Adrenal gland (tissue), 12 donors: ENCODE data around the gene OTOS. TPM values are rescaled to one million over a fixed set of nuclear protein-coding genes. Genes with fewer than 3 reads are reported as not detected.

Source experiments
- DNase-seq, 7 donors: peaks; one replicate each; pipeline ENCODE4 v3.0.0-alpha.2; 2019 to 2020
- H3K27ac ChIP-seq, 5 donors: fragments of 200-600 bp; sonication (generic) in 4 of 5; 1 replicate in 3 of 5; 2 replicates in 2 of 5; pipeline versions ENCODE4 v1.5.1 to v1.8.0; 2016 to 2020; ENCODE audit warnings: mild to moderate bottlenecking in 1 of 5
- H3K27me3 ChIP-seq: fragments of 200-600 bp; 2 replicates; pipeline ENCODE4 v1.8.0; 2021
- H3K36me3 ChIP-seq, 2 donors: fragments of 200-600 bp; replicated peaks in 1 of 2; 1 replicate in 1 of 2; 2 replicates in 1 of 2; pipeline versions ENCODE4 v1.5.1 to v1.8.0; 2018 to 2022
- H3K4me1 ChIP-seq, 2 donors: fragments of 200-600 bp; replicated peaks in 1 of 2; 1 replicate in 1 of 2; 2 replicates in 1 of 2; pipeline versions ENCODE4 v1.5.1 to v1.8.0; 2018 to 2021
- H3K4me3 ChIP-seq, 4 donors: fragments of 200-600 bp; sonication (generic) in 3 of 4; one replicate each; pipeline ENCODE4 v1.5.1; 2016 to 2018
- H3K9me3 ChIP-seq, 3 donors: fragments of 200-600 bp; sonication (generic) in 1 of 3; replicated peaks in 1 of 3; 1 replicate in 2 of 3; 2 replicates in 1 of 3; pipeline versions ENCODE4 v1.5.1 to v1.8.0; 2016 to 2021
- CTCF ChIP-seq, 6 experiments: fragments of 450-650 bp in 4 of 6; fragments of 200-600 bp in 2 of 6; sonication (generic) in 1 of 6; IDR thresholded peaks; 1 replicate in 5 of 6; 2 replicates in 1 of 6; pipeline versions ENCODE4 v1.5.1 to v1.8.0; 2016 to 2021; ENCODE audit warnings: antibody characterized with exemption in 6 of 6, mild to moderate bottlenecking in 2 of 6, moderate library complexity in 1 of 6
- POLR2A ChIP-seq, 2 donors: fragments of 450-650 bp; IDR thresholded peaks; one replicate each; pipeline ENCODE4 v1.6.1; 2017; ENCODE audit warnings: antibody characterized with exemption in 2 of 2, mild to moderate bottlenecking in 2 of 2, moderate library complexity in 1 of 2
- WGBS, 4 donors: extraction: QIAGEN DNeasy Blood & Tissue Kit in 2 of 4; methylation state at CpG; one replicate each; pipeline versions ENCODE4 v1.1.5 to v1.1.7; 2013 to 2017; 5-methylcytosine and 5-hydroxymethylcytosine counted together
- intact Hi-C, 2 donors: fragments of 100-400 bp; cut with DNase I; formaldehyde crosslinking; loops; one replicate each; pipeline versions ENCODE4 v1.14.1 to v1.15.0; 2022 to 2023
- polyA plus RNA-seq, 3 donors: library from polyadenylated mRNA; stranded (reverse); fragments of 200-250 nt in 2 of 3; fragments of 350-450 nt in 1 of 3; fragmentation: Illumina TruSeq in 1 of 3; extraction: RNeasy Lipid Tissue Mini Kit (QIAGEN cat#74804) in 1 of 3; gene quantifications; one replicate each; pipeline ENCODE4 v1.2.3, GENCODE V29; 2013 to 2014
- total RNA-seq, 9 donors: library from RNA; depleted of rRNA in 4 of 9; stranded (reverse); fragments of >200 nt in 4 of 9; fragments of 120-200 nt in 1 of 9; fragmentation: NEBNext Ultra II Directional in 1 of 9; extraction: Animal tissue kit (Norgen Biotek cat#: 25700) in 1 of 9; gene quantifications; one replicate each; pipeline versions ENCODE4 v1.1.0 to v1.2.4, GENCODE V29; 2013 to 2023
- donor health status: healthy with polysubstance abuse.
- donor health status: Bipolar disorder and iron deficiency.
- donor health status: DM: yes; HTN: yes; CAD: no.
- donor health status: DM: no; HTN: no; CAD: no.
- donor health status: DM: no; HTN: no; CAD: no.
- donor health status: DM: yes; HTN: yes; CAD: no.

Gene OTOS
- total and polyA plus RNA-seq, 12 donors: not detected

- Histone ChIP-seq H3K27me3 (no peaks in the 10 kb centered on the region), H3K27ac (no peak overlapping the region), H3K9me3 (no peaks in the 10 kb centered on the region), H3K36me3 (peaks cover 0 to 62% of the 10 kb centered on the region in 2 donors), H3K4me3 (no peak overlapping the region), H3K4me1 (peaks cover 6 to 11% of the 10 kb centered on the region in 2 donors)
- TF ChIP-seq POLR2A (IDR thresholded peaks at IDR 0.05) (no peak), CTCF (IDR thresholded peaks at IDR 0.05) (no peak)
- peak in 3 of 7 donors; percentile 0 to 28 (median 4) for DNase-seq
- WGBS, 4 donors: 84 to 96% (median 93%) methylated on average over 9 to 16 of the region's 16 CpGs
- intact Hi-C loops: no loop called here
These were observed 9.2 kb downstream of the OTOS start for GRCh38 chr2:240131296-240131695.

- Histone ChIP-seq H3K4me1 (peaks cover 6 to 11% of the 10 kb centered on the region in 2 donors), H3K27ac (no peak overlapping the region), H3K27me3 (no peaks in the 10 kb centered on the region), H3K9me3 (no peaks in the 10 kb centered on the region), H3K36me3 (peaks cover 0 to 62% of the 10 kb centered on the region in 2 donors), H3K4me3 (no peak overlapping the region)
- TF ChIP-seq CTCF (IDR thresholded peaks at IDR 0.05) (no peak), POLR2A (IDR thresholded peaks at IDR 0.05) (no peak)
- intact Hi-C loops: no loop called here
- WGBS, 4 donors: 91 to 93% (median 91%) methylated on average over 15 to 23 of the region's 23 CpGs
- DNase-seq: peak in 3 of 7 donors; percentile 5 to 30 (median 6)
These were observed 9.9 kb downstream of the OTOS start for GRCh38 chr2:240130393-240131195.

- Histone ChIP-seq H3K4me1 (peaks cover 0 to 4% of the 10 kb centered on the region in 2 donors), H3K27me3 (no peaks in the 10 kb centered on the region), H3K36me3 (peaks cover 0 to 62% of the 10 kb centered on the region in 2 donors), H3K4me3 (no peak overlapping the region), H3K27ac (no peak overlapping the region), H3K9me3 (no peaks in the 10 kb centered on the region)
- TF ChIP-seq POLR2A (IDR thresholded peaks at IDR 0.05) (no peak), CTCF (IDR thresholded peaks at IDR 0.05) (no peak)
- intact Hi-C loops: no loop called here
- DNase-seq: peak in 1 of 7 donors; percentile 44
- WGBS, 4 donors: 90 to 96% (median 95%) methylated on average over 16 to 22 of the region's 22 CpGs
These were observed 10.6 kb downstream of the OTOS start for GRCh38 chr2:240129731-240130392.

GRCh38 chr2:240129311-240129710 lies 11.1 kb downstream of the OTOS start:
- no peak overlapping the region for H3K4me3 ChIP-seq
- WGBS, 4 donors: 90 to 96% (median 94%) methylated on average over 2 to 7 of the region's 7 CpGs
- TF ChIP-seq CTCF (IDR thresholded peaks at IDR 0.05) (no peak), POLR2A (IDR thresholded peaks at IDR 0.05) (no peak)
- H3K36me3 ChIP-seq: peaks cover 0 to 62% of the 10 kb centered on the region in 2 donors
- peak in 1 of 7 donors; percentile 13 for DNase-seq
- no peaks in the 10 kb centered on the region for H3K27me3 ChIP-seq
- H3K9me3 ChIP-seq: no peaks in the 10 kb centered on the region
- intact Hi-C loops: no loop called here
- no peaks in the 10 kb centered on the region for H3K4me1 ChIP-seq
- H3K27ac ChIP-seq: no peak overlapping the region
